ENCODE data around the gene SOHLH1. TPM values are rescaled to one million over a fixed set of nuclear protein-coding genes. Genes with fewer than 3 reads are reported as not detected.

SOHLH1 gene
- total RNA-seq, 1 donor from 2014 or later = not detected

- DNase-seq (no peak), ATAC-seq (ENCODE audit: low read depth) (no peak)
- ChIA-PET CTCF (no interaction called here), POLR2A (no interaction called here)
- H3K36me3 Mint-ChIP-seq (ENCODE audit: low read depth) = peaks cover 6% of the 10 kb centered on the region
- no peak overlapping the region for H3K4me3 Mint-ChIP-seq
- intact Hi-C loops (cut with micrococcal nuclease) = no loop called here
- no peaks in the 10 kb centered on the region for H3K27me3 Mint-ChIP-seq
- TF ChIP-seq CTCF (IDR thresholded peaks at IDR 0.05) = no peak
- H3K4me1 Mint-ChIP-seq = no peaks in the 10 kb centered on the region
- H3K27ac Mint-ChIP-seq = no peak overlapping the region
- peaks cover 45% of the 10 kb centered on the region for H3K9me3 Mint-ChIP-seq
Observed at GRCh38 chr9:135647884-135648283, 51.4 kb downstream of the SOHLH1 start.

GRCh38 chr9:135644631-135645218, 54.6 kb downstream of the SOHLH1 start:
- intact Hi-C loops (cut with micrococcal nuclease) = no loop called here
- no peak for TF ChIP-seq CTCF (IDR thresholded peaks at IDR 0.05)
- Mint-ChIP-seq H3K9me3 (peaks cover 40% of the 10 kb centered on the region), H3K27me3 (peaks cover 6% of the 10 kb centered on the region), H3K4me1 (no peaks in the 10 kb centered on the region), H3K4me3 (no peak overlapping the region), H3K36me3 (ENCODE audit: low read depth) (peaks cover 6% of the 10 kb centered on the region), H3K27ac (no peak overlapping the region)
- POLR2A ChIA-PET = no interaction called here
- no peak for ATAC-seq (ENCODE audit: low read depth)
- no peak for DNase-seq
- CTCF ChIA-PET = no interaction called here

Other genes starting within 250 kb of the SOHLH1 start
- gene PPP1R26, start 219.7 kb downstream of the SOHLH1 start, total RNA-seq = 3.1 and 6.7 TPM in 2 replicates
- 35.1 and 39.7 TPM in 2 replicates for gene MRPS2, start 198.8 kb downstream of the SOHLH1 start, total RNA-seq
- gene LCN1, start 178.0 kb downstream of the SOHLH1 start, total RNA-seq = not detected in 2 replicates
- gene OBP2A, start 153.4 kb downstream of the SOHLH1 start, total RNA-seq = not detected in 2 replicates
- not detected in 2 replicates for gene PAEP, start 137.7 kb downstream of the SOHLH1 start, total RNA-seq
- not detected in 2 replicates for gene GLT6D1, start 59.9 kb downstream of the SOHLH1 start, total RNA-seq
- not detected in 2 replicates for gene LCN9, start 36.2 kb downstream of the SOHLH1 start, total RNA-seq
- gene KCNT1, start 2.7 kb upstream of the SOHLH1 start, total RNA-seq = not detected in 2 replicates
- gene CAMSAP1, start 208.1 kb upstream of the SOHLH1 start, total RNA-seq = 16.9 and 23.7 TPM in 2 replicates